Right ventricle myocardium inferior (tissue), 1 donor: Measurements from ENCODE around the gene SLC17A9. TPM values are rescaled to one million over a fixed set of nuclear protein-coding genes. Genes with fewer than 3 reads are reported as not detected.

Experiments
- ATAC-seq: fragments of 200-7000 bp; cut with Tn5 transposase; one replicate; pipeline ENCODE4 v1.9.1; 2020; ENCODE audit warnings: mild to moderate bottlenecking, moderate library complexity
- DNase-seq: peaks from one replicate; pipeline ENCODE4 v3.0.0; 2021; ENCODE audit errors: missing footprints
- intact Hi-C: fragments of 100-400 bp; cut with DNase I; formaldehyde crosslinking; loops from one replicate; pipeline ENCODE4 v1.11.0; 2022
- total RNA-seq: library from RNA; stranded (reverse); fragmentation: NEBNext Ultra II Directional; extraction: Animal tissue kit (Norgen Biotek cat#: 25700); gene quantifications from one replicate; pipeline ENCODE4 v1.2.1, GENCODE V29; 2021
- donor health status: DM: no; HTN: yes; CAD: no; lungs with severe emphysema.

The SLC17A9 gene
- total RNA-seq, 1 donor from 2014 or later, result 0.41 TPM

- no peak for ATAC-seq
- intact Hi-C loops, result no loop called here
- DNase-seq, result no peak
These were observed 65.4 kb downstream of the SLC17A9 start for GRCh38 chr20:63017826-63018411.

Other genes with a start within 250 kb of the SLC17A9 start
- not detected for gene NTSR1, start 243.9 kb upstream of the SLC17A9 start, total RNA-seq
- gene MRGBP, start 156.2 kb upstream of the SLC17A9 start, total RNA-seq, result 10.0 TPM
- 22.5 TPM for gene OGFR, start 147.9 kb upstream of the SLC17A9 start, total RNA-seq
- 5.5 TPM for gene COL9A3, start 135.7 kb upstream of the SLC17A9 start, total RNA-seq
- gene TCFL5, start 90.9 kb upstream of the SLC17A9 start, total RNA-seq, result 6.0 TPM
- gene DIDO1, start 26.2 kb upstream of the SLC17A9 start, total RNA-seq, result 33.5 TPM
- gene GID8, start 14.6 kb upstream of the SLC17A9 start, total RNA-seq, result 16.1 TPM
- not detected for gene BHLHE23, start 54.3 kb downstream of the SLC17A9 start, total RNA-seq